Measurements from ENCODE around the gene TMEM88.
"Not testable (repeated sequence)": the region's sequence is repeated elsewhere in the genome, so short reads cannot be mapped to it uniquely, and the experiment has no call there.

Gene TMEM88, protein sequence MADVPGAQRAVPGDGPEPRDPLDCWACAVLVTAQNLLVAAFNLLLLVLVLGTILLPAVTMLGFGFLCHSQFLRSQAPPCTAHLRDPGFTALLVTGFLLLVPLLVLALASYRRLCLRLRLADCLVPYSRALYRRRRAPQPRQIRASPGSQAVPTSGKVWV

DNA sequence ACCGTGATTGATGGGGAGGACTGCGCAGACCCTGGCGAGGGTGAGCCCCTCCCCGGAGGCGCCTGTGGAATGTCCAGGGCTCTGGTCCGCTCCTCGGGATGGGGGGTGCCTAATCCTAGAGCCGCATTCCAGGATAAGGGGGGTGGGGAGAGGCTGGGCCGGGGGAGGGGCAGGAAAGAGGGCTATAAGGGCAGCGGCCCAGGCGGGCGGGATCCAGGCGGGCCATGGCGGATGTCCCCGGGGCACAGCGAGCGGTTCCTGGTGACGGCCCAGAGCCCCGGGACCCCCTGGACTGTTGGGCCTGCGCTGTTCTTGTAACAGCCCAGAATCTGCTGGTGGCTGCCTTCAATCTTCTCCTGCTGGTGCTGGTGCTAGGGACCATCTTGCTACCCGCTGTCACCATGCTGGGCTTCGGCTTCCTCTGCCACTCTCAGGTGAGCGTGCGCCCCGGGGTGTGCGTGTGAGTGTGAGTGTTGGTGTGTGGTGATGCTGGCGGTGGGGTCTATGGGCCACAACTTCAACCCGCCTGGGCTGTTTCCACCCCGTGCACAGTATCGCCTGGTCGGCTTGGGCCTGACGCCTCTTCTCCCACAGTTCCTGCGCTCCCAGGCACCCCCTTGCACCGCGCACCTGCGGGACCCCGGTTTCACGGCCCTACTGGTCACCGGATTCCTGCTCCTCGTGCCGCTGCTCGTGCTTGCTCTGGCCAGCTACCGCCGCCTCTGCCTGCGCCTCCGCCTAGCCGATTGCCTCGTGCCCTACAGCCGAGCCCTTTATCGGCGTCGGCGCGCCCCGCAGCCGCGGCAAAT, at the start of gene TMEM88:
Gene TMEM88 (plus strand): TSS at position 216 of the 809 bp plus-strand sequence. CDS start 9 bp downstream, at position 225.
- no peak for DNase-seq

GRCh38 chr17:7806587-7806986, 48.3 kb upstream of the TMEM88 start:
- no peak for DNase-seq

GRCh38 chr17:7807206-7807605, 47.7 kb upstream of the TMEM88 start:
- DNase-seq = no peak

GRCh38 chr17:7809086-7809790, 45.6 kb upstream of the TMEM88 start:
- DNase-seq = no peak

GRCh38 chr17:7809791-7810343, 45.0 kb upstream of the TMEM88 start:
- DNase-seq = not testable (repeated sequence)

- no peak for DNase-seq
Measured at GRCh38 chr17:7811251-7811650, 43.6 kb upstream of the TMEM88 start.

- DNase-seq = no peak
Measured at GRCh38 chr17:7814969-7815368, 39.9 kb upstream of the TMEM88 start.

GRCh38 chr17:7816926-7817642, 37.8 kb upstream of the TMEM88 start:
- DNase-seq = no peak

- no peak for DNase-seq
Measured at GRCh38 chr17:7817643-7817964, 37.3 kb upstream of the TMEM88 start.

DNA sequence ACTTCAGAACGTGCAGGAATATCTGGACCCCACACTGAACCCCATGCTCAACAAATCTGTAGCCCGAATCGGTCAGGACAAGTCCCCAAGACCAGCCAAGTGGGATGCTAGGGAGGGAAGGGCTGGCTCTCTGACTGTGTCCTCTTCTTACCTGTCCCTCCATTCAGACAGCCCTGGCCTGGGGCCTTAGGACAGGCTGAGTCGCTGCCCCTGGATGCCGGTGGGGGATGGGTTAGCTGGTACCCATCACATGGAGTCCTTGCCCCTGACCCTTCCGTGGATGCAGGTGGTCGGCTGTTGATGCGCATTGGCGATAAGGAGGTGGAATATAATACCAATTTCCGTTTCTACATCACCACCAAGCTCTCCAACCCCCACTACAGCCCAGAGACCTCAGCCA, 36.8 kb upstream of the TMEM88 start:
- DNase-seq = no peak

DNA sequence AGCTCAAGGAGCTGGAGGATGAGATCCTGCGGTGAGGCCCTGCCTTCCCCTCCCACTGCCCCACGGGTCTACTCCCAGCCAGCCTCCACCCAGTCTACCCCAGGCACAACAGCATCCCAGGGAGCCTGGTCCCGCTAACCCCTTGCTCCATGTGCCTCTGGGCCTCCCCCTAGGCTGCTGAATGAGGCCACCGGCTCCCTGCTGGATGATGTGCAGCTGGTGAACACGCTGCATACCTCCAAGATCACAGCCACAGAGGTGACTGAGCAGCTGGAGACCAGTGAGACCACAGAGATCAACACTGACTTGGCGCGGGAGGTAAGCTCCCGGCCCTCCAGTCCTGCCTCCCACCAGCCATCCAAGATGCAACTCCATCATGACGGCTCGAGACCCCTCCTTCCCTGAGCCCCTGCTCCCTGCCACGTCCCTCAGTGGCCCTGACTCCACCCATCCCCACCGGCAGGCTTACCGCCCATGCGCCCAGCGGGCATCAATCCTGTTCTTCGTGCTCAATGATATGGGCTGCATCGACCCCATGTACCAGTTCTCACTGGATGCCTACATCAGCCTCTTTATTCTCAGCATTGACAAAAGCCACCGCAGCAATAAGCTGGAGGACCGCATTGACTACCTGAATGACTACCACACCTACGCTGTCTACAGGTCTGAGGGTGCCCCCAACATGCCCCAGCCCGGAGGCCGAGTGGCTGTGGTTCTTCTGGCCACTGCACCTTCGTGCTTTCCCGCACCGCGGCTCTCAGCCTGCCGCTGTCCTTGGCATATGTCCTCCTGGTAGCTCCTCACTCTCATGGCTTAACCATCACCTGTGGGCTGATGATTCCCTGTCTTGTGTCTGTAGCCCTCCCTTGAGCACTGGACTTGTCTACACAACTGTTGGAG, 35.9 kb upstream of the TMEM88 start:
- no peak for DNase-seq

DNA sequence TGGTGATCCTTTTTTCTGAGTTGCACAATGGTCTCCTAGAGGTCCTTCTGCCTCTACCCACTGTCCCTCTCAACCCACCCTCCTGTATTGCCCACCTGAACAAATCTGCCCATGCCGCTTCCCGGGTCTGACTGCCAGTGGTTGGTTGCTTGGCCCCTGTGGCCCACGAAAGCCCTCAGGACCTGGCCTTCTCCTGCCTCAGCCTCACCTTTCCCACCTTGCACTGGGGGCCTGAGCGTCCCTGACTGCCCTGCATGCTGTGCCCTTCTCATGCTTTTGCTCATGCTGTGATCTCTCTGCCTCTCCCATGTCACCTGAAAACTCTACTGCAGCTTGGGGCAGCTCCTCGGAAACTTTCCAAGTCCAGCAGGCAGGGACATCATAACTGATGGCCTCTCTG, 34.6 kb upstream of the TMEM88 start:
- no peak for DNase-seq

- no peak for DNase-seq
Measured at GRCh38 chr17:7822126-7822525, 32.7 kb upstream of the TMEM88 start.

- no peak for DNase-seq
Measured at GRCh38 chr17:7823581-7824001, 31.3 kb upstream of the TMEM88 start.

- no peak for DNase-seq
Measured at GRCh38 chr17:7824021-7824924, 30.6 kb upstream of the TMEM88 start.

GRCh38 chr17:7825206-7825990, 29.5 kb upstream of the TMEM88 start:
- no peak for DNase-seq

DNA sequence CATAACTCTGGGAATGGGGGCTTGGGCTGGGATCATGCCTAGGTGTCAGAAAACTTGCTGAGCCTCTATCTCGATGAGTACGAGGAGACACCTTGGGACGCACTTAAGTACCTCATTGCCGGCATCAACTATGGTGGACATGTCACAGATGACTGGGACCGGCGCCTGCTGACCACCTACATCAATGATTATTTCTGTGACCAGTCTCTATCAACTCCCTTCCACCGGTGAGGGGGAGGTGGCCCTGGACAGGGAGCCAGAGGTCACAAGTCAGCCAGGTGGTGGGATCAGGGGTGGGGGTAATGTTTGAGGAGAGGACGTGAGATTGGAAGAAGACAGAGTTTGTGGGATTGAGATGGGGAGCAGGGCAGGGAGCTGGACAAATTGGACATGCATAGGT, 24.2 kb upstream of the TMEM88 start:
- no peak for DNase-seq

DNA sequence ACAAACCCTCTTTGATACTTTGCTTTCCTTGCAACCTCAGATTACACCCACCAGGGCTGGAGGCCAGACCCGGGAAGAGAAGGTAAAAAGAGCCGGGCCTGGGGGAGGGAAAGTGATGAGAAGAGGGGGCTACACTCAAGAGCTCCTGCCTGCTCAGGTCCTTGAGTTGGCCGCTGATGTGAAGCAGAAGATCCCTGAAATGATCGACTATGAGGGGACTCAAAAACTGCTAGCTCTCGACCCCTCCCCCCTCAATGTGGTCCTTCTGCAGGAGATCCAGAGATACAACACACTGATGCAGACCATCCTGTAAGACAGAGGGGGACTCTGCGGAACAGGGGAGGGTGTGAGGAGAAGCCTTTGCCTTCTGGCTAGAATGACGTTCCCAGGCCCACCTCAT, 23.6 kb upstream of the TMEM88 start:
- no peak for DNase-seq

DNA sequence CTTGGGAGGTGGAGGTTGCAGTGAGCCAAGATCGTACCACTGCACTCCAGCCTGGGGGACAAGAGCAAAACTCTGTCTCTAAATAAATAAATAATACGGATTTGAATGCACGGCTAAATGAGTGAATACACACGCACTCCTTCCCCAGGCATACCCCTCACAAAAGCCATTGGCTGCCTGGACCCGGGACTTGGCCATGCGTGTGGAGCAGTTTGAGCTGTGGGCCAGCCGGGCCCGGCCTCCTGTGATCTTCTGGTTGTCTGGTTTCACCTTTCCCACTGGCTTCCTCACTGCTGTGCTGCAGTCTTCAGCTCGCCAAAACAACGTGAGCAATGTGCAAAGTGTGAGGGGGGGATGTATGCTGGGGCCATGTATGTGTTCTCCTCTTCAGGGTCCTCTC, 22.4 kb upstream of the TMEM88 start:
- DNase-seq = no peak

Measured in NCI-H1417 treated with DMSO at 0.1 percent for 48 hours (cell line).